Measurements from ENCODE around the gene SCNN1G.

GRCh38 chr16:23245268-23245667 lies 62.7 kb downstream of the SCNN1G start:
- no peak for TF ChIP-seq GATA2 (IDR thresholded peaks at IDR 0.05; ENCODE audit: low read depth, low read length)
- TF ChIP-seq GATA3 (IDR thresholded peaks at IDR 0.05; ENCODE audit: low read depth, low read length) = no peak

All from SH-SY5Y (cell line).